Measurements from ENCODE around the gene E2F6. TPM values are rescaled to one million over a fixed set of nuclear protein-coding genes. Genes with fewer than 3 reads are reported as not detected.
A peak's percentile ranks its signal among the peaks of the same experiment; 100 is the strongest.

The E2F6 gene
- total and polyA plus RNA-seq, 2 of the 13 experiments (the other 11 are each of a cell fraction or from before 2014, with no cell fraction given) = 27.3 to 36.0 TPM

GRCh38 chr2:11505652-11506610, 40.0 kb upstream of the E2F6 start (continued):
- TF ChIP-seq PLSCR1 (CRISPR knock-in tag; IDR thresholded peaks at IDR 0.05; ENCODE audit: borderline replicate concordance) = no peak; the same call in 1 of the 2 replicates
- no peak for TF ChIP-seq ZNF251 (CRISPR knock-in tag; IDR thresholded peaks at IDR 0.05)
- TF ChIP-seq ZBTB38 (CRISPR knock-in tag; IDR thresholded peaks at IDR 0.05) = peak; percentile 79
- TF ChIP-seq ZNF530 (CRISPR knock-in tag; IDR thresholded peaks at IDR 0.05; ENCODE audit: low read depth) = no peak
- TF ChIP-seq NKX3-1 (CRISPR knock-in tag; IDR thresholded peaks at IDR 0.05) = no peak
- TF ChIP-seq MAFF (IDR thresholded peaks at IDR 0.05; ENCODE audit: low read depth, low read length) = no peak
- TF ChIP-seq, protein P1, sequence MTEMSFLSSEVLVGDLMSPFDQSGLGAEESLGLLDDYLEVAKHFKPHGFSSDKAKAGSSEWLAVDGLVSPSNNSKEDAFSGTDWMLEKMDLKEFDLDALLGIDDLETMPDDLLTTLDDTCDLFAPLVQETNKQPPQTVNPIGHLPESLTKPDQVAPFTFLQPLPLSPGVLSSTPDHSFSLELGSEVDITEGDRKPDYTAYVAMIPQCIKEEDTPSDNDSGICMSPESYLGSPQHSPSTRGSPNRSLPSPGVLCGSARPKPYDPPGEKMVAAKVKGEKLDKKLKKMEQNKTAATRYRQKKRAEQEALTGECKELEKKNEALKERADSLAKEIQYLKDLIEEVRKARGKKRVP (CRISPR knock-in tag; IDR thresholded peaks at IDR 0.05) = peak in 1 of 2 experiments; percentile 89; a peak in 2 of 4 replicates
- peak; percentile 33; the same call in 1 of the 2 replicates for TF ChIP-seq ZNF136 (CRISPR knock-in tag; IDR thresholded peaks at IDR 0.05; ENCODE audit: low read depth)
- no peak for TF ChIP-seq NFIB (CRISPR knock-in tag; IDR thresholded peaks at IDR 0.05; ENCODE audit: borderline replicate concordance)
- TF ChIP-seq SP2 (CRISPR knock-in tag; IDR thresholded peaks at IDR 0.05) = no peak
- TF ChIP-seq ZBTB49 (CRISPR knock-in tag; IDR thresholded peaks at IDR 0.05; ENCODE audit: borderline replicate concordance) = no peak
- TF ChIP-seq SETDB1 (CRISPR knock-in tag; IDR thresholded peaks at IDR 0.05; ENCODE audit: borderline replicate concordance) = no peak
- 0 out of 2 replicates have a peak, but pooled peaks have one; percentile 44 for TF ChIP-seq ZNF292 (CRISPR knock-in tag; IDR thresholded peaks at IDR 0.05; ENCODE audit: borderline replicate concordance, low read depth)
- TF ChIP-seq, protein P2, sequence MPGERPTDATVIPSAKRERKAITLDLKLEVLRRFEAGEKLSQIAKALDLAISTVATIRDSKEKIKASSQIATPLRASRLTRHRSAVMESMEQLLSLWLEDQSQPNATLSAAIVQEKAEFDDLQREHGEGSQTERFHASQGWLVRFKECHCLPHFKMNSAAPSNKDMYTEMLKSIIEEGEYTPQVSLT (CRISPR knock-in tag; IDR thresholded peaks at IDR 0.05; ENCODE audit: borderline replicate concordance, low read depth) = no peak
- TF ChIP-seq, protein P3, sequence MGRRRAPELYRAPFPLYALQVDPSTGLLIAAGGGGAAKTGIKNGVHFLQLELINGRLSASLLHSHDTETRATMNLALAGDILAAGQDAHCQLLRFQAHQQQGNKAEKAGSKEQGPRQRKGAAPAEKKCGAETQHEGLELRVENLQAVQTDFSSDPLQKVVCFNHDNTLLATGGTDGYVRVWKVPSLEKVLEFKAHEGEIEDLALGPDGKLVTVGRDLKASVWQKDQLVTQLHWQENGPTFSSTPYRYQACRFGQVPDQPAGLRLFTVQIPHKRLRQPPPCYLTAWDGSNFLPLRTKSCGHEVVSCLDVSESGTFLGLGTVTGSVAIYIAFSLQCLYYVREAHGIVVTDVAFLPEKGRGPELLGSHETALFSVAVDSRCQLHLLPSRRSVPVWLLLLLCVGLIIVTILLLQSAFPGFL (CRISPR knock-in tag; IDR thresholded peaks at IDR 0.05) = no peak
- no peak for TF ChIP-seq ZNF484 (CRISPR knock-in tag; IDR thresholded peaks at IDR 0.05; ENCODE audit: borderline replicate concordance, low read depth)
- peak; percentile 78; the same call in 1 of the 2 replicates for TF ChIP-seq ZNF276 (CRISPR knock-in tag; IDR thresholded peaks at IDR 0.05; ENCODE audit: low read depth)
- TF ChIP-seq MTF2 (CRISPR knock-in tag; IDR thresholded peaks at IDR 0.05; ENCODE audit: borderline replicate concordance) = no peak; the same call in 1 of the 2 replicates
- TF ChIP-seq TCF12 (IDR thresholded peaks at IDR 0.05) = no peak
- 0 out of 2 replicates have a peak, but pooled peaks have one; percentile 60 for TF ChIP-seq TCF12 (CRISPR knock-in tag; IDR thresholded peaks at IDR 0.05)

Data from HepG2 (cell line).